HepG2 (cell line): ENCODE data around the gene COX14. TPM values are rescaled to one million over a fixed set of nuclear protein-coding genes. Genes with fewer than 3 reads are reported as not detected.

ENCODE experiments used
- ELF3 ChIP-seq: IDR thresholded peaks from 2 replicates; pipeline ENCODE4 v1.6.1; 2016; ENCODE audit warnings: missing genetic modification reagents, missing compliant biosample characterization
- ESRRA ChIP-seq: sonication (generic); formaldehyde crosslinking; IDR thresholded peaks from 2 replicates; pipeline ENCODE4 v1.5.1; 2020; ENCODE audit warnings: mild to moderate bottlenecking, low read depth, missing genetic modification reagents
- HNF4G ChIP-seq, 2 experiments: sonication (generic) in 1 of 2; formaldehyde crosslinking in 1 of 2; IDR thresholded peaks; 2 replicates each; pipeline versions ENCODE4 v1.4.0 to v1.6.1; 2011 to 2020; ENCODE audit warnings: borderline replicate concordance in 2 of 2, low read depth in 2 of 2, mild to moderate bottlenecking in 2 of 2, low read length in 1 of 2, missing genetic modification reagents in 1 of 2, moderate library complexity in 1 of 2
- HNRNPL ChIP-seq: fragments of 200-400 bp; formaldehyde crosslinking; IDR thresholded peaks from 2 replicates; pipeline ENCODE4 v1.6.1; 2017; ENCODE audit warnings: mild to moderate bottlenecking, low read depth, low read length
- LCORL ChIP-seq, 2 experiments: fragments of 450-650 bp in 1 of 2; sonication (generic) in 1 of 2; formaldehyde crosslinking in 1 of 2; IDR thresholded peaks; 2 replicates each; pipeline versions ENCODE4 v1.5.0 to v1.6.1; 2017 to 2020; ENCODE audit warnings: antibody characterized with exemption in 1 of 2, missing genetic modification reagents in 1 of 2
- PHF5A ChIP-seq: IDR thresholded peaks from one replicate; pipeline ENCODE4 v1.6.1; 2018; ENCODE audit warnings: low read depth, missing genetic modification reagents; ENCODE audit not compliant: unreplicated experiment
- PHF8 ChIP-seq: sonication (generic); formaldehyde crosslinking; IDR thresholded peaks from 2 replicates; pipeline ENCODE4 v1.5.0; 2020; ENCODE audit warnings: missing genetic modification reagents
- RFXAP ChIP-seq: sonication (generic); formaldehyde crosslinking; IDR thresholded peaks from 2 replicates; pipeline ENCODE4 v1.4.0; 2020; ENCODE audit warnings: missing genetic modification reagents, borderline replicate concordance
- RXRA ChIP-seq: sonication (generic); formaldehyde crosslinking; IDR thresholded peaks from 2 replicates; pipeline ENCODE4 v1.5.1; 2020; ENCODE audit warnings: missing genetic modification reagents
- RXRB ChIP-seq: IDR thresholded peaks from 2 replicates; pipeline ENCODE4 v1.6.1; 2016; ENCODE audit warnings: borderline replicate concordance, missing genetic modification reagents, missing compliant biosample characterization
- SIX1 ChIP-seq: sonication (generic); formaldehyde crosslinking; IDR thresholded peaks from 2 replicates; pipeline ENCODE4 v1.4.0; 2020; ENCODE audit warnings: missing genetic modification reagents, borderline replicate concordance
- SOX5 ChIP-seq: IDR thresholded peaks from 2 replicates; pipeline ENCODE4 v1.6.1; 2016; ENCODE audit warnings: borderline replicate concordance
- TMF1 ChIP-seq: sonication (generic); formaldehyde crosslinking; IDR thresholded peaks from 2 replicates; pipeline ENCODE4 v1.8.1; 2022; ENCODE audit warnings: low read depth, missing genetic modification reagents
- ZNF281 ChIP-seq: sonication (generic); formaldehyde crosslinking; IDR thresholded peaks from 2 replicates; pipeline ENCODE4 v1.4.0; 2020; ENCODE audit warnings: missing genetic modification reagents, borderline replicate concordance
- ZNF331 ChIP-seq: sonication (generic); formaldehyde crosslinking; IDR thresholded peaks from 2 replicates; pipeline ENCODE4 v1.4.0; 2020; ENCODE audit warnings: missing genetic modification reagents
- ZNF547 ChIP-seq: sonication (generic); formaldehyde crosslinking; IDR thresholded peaks from 2 replicates; pipeline ENCODE4 v1.5.1; 2020; ENCODE audit warnings: mild to moderate bottlenecking, missing genetic modification reagents
- polyA plus RNA-seq, 8 experiments: library from polyadenylated mRNA; depleted of rRNA in 3 of 8; stranded (reverse) in 7 of 8; unstranded in 1 of 8; fragments of >200 nt; fragmentation: Illumina TruSeq in 4 of 8; extraction: Trizol in 4 of 8; gene quantifications; 2 replicates each; pipeline versions ENCODE4 v1.2.1 to v1.2.3, GENCODE V29; 2011 to 2016; ENCODE audit warnings: low read depth in 4 of 8, missing spikeins in 1 of 8, mixed read lengths in 1 of 8; ENCODE audit not compliant: insufficient read depth in 1 of 8
- total RNA-seq, 5 experiments: library from RNA; depleted of rRNA; stranded (reverse); fragments of >200 nt; fragmentation: Illumina TruSeq; extraction: Trizol; gene quantifications; 2 replicates each; pipeline ENCODE4 v1.2.3, GENCODE V29; 2016; ENCODE audit warnings: low read depth in 1 of 5
- TF ChIP-seq, protein P1 (sequence below): sonication (generic); formaldehyde crosslinking; IDR thresholded peaks from 2 replicates; pipeline ENCODE4 v1.5.1; 2020; ENCODE audit warnings: mild to moderate bottlenecking, missing genetic modification reagents
- TF ChIP-seq, protein P2 (sequence below): IDR thresholded peaks from 2 replicates; pipeline ENCODE4 v1.4.0; 2020; ENCODE audit warnings: mild to moderate bottlenecking, missing genetic modification reagents

COX14 gene
- total and polyA plus RNA-seq, 2 of the 13 experiments (the other 11 are each of a cell fraction or from before 2014, with no cell fraction given), result 53.0 to 71.6 TPM

DNA sequence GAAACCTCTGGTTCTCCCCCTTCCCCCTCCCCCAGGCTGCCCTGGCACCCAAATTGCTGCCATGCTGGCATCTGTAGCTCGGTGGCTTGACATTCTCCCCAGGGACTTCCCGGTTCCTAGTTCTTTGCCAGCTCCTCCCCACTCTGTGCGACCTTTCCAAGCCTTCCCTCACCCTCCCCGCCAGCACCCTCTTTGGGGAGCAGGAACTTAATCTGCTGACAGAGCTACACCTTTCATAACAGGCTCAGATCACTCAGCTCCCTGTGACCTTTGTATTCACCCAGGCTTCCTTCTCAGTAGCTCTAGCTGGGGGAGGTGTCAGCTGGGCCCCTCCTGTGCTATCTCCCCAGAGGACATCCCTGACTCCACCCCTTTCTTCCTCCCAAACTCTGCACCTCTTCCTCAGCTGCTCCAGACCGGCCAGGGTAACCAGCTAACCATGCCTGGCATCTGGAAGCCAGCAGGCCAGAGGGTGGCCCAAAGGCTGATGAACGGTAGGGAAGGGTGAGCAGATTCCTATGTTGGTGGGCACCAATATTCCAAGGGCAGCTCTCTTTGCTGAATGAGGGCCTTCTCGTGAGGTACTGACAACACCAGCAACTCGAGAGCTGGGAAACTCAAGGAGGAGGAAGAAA, 1.8 kb upstream of the COX14 start (continued):
- TF ChIP-seq PHF5A (CRISPR knock-in tag) (peak; percentile 38), RFXAP (CRISPR knock-in tag) (peak; percentile 59; the same call in 1 of the 2 replicates), ZNF547 (CRISPR knock-in tag) (0 out of 2 replicates have a peak, but pooled peaks have one; percentile 40), ZNF331 (peak; percentile 29; the same call in 1 of the 2 replicates), SIX1 (0 out of 2 replicates have a peak, but pooled peaks have one; percentile 13), HNF4G (IDR thresholded peaks at IDR 0.05; ENCODE audit: borderline replicate concordance, low read depth, low read length) (peak; percentile 81; the same call in 1 of the 2 replicates), HNF4G (CRISPR knock-in tag; IDR thresholded peaks at IDR 0.05; ENCODE audit: borderline replicate concordance, low read depth) (0 out of 2 replicates have a peak, but pooled peaks have one; percentile 29), ESRRA (CRISPR knock-in tag) (0 out of 2 replicates have a peak, but pooled peaks have one; percentile 8), TMF1 (no peak), PHF8 (no peak), SOX5 (CRISPR knock-in tag) (0 out of 2 replicates have a peak, but pooled peaks have one; percentile 18), RXRA (CRISPR knock-in tag) (peak; percentile 47), ZNF281 (CRISPR knock-in tag) (peak; percentile 81), RXRB (CRISPR knock-in tag) (peak; percentile 35; the same call in 1 of the 2 replicates), ELF3 (CRISPR knock-in tag) (peak; percentile 68), LCORL (IDR thresholded peaks at IDR 0.05) (no peak), LCORL (CRISPR knock-in tag; IDR thresholded peaks at IDR 0.05) (peak; percentile 74), HNRNPL (peak; percentile 84; the same call in 1 of the 2 replicates)
- TF ChIP-seq, protein P1, sequence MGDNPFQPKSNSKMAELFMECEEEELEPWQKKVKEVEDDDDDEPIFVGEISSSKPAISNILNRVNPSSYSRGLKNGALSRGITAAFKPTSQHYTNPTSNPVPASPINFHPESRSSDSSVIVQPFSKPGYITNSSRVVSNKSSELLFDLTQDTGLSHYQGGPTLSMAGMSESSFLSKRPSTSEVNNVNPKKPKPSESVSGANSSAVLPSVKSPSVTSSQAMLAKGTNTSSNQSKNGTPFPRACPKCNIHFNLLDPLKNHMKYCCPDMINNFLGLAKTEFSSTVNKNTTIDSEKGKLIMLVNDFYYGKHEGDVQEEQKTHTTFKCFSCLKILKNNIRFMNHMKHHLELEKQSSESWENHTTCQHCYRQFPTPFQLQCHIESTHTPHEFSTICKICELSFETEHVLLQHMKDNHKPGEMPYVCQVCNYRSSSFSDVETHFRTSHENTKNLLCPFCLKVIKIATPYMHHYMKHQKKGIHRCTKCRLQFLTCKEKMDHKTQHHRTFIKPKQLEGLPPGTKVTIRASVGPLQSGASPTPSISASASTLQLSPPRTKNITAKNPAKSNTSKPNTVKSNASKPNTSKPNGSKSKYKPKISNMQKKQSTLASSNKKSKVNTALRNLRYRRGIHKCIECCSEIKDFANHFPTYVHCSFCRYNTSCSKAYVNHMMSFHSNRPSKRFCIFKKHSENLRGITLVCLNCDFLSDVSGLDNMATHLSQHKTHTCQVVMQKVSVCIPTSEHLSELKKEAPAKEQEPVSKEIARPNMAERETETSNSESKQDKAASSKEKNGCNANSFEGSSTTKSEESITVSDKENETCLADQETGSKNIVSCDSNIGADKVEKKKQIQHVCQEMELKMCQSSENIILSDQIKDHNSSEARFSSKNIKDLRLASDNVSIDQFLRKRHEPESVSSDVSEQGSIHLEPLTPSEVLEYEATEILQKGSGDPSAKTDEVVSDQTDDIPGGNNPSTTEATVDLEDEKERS, result peak; percentile 38; the same call in 1 of the 2 replicates
- TF ChIP-seq, protein P2, sequence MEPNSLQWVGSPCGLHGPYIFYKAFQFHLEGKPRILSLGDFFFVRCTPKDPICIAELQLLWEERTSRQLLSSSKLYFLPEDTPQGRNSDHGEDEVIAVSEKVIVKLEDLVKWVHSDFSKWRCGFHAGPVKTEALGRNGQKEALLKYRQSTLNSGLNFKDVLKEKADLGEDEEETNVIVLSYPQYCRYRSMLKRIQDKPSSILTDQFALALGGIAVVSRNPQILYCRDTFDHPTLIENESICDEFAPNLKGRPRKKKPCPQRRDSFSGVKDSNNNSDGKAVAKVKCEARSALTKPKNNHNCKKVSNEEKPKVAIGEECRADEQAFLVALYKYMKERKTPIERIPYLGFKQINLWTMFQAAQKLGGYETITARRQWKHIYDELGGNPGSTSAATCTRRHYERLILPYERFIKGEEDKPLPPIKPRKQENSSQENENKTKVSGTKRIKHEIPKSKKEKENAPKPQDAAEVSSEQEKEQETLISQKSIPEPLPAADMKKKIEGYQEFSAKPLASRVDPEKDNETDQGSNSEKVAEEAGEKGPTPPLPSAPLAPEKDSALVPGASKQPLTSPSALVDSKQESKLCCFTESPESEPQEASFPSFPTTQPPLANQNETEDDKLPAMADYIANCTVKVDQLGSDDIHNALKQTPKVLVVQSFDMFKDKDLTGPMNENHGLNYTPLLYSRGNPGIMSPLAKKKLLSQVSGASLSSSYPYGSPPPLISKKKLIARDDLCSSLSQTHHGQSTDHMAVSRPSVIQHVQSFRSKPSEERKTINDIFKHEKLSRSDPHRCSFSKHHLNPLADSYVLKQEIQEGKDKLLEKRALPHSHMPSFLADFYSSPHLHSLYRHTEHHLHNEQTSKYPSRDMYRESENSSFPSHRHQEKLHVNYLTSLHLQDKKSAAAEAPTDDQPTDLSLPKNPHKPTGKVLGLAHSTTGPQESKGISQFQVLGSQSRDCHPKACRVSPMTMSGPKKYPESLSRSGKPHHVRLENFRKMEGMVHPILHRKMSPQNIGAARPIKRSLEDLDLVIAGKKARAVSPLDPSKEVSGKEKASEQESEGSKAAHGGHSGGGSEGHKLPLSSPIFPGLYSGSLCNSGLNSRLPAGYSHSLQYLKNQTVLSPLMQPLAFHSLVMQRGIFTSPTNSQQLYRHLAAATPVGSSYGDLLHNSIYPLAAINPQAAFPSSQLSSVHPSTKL (CRISPR knock-in tag), result peak; percentile 26
